Stimulated activated CD8-positive, alpha-beta memory T cell treated with anti-CD3 and anti-CD28 coated beads, Interleukin-4, amount 100 ng/mL, for 4 hours (primary cell): ENCODE results near the gene MYBPC1.
"Not testable (repeated sequence)": the region's sequence is repeated elsewhere in the genome, so short reads cannot be mapped to it uniquely, and the experiment has no call there.

Experiments
- DNase-seq, 2 donors: peaks; one replicate each; pipeline ENCODE4 v3.0.0-alpha.2; 2020; ENCODE audit warnings: low read depth in 2 of 2, low spot score in 1 of 2

The MYBPC1 gene

DNA sequence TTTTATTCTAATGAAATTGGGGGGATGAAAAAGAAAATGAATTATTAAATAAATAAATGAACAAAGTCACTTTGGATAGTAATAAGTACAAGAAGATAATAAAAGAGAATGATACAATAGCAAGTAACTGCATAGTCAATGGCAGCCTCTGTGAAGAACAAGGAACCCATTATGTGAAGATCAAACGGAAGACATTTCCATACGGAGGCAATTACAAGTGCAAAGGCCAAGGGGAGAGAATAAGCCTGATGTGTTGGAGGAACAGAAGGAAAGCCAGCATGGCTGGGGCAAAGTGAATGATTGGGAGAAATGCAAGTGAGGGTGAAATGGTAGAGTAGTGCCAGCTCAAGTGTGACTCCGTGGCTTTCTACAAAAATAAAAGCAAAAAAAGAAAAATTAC is 58.7 kb downstream of the MYBPC1 start:
- DNase-seq: no peak

DNA sequence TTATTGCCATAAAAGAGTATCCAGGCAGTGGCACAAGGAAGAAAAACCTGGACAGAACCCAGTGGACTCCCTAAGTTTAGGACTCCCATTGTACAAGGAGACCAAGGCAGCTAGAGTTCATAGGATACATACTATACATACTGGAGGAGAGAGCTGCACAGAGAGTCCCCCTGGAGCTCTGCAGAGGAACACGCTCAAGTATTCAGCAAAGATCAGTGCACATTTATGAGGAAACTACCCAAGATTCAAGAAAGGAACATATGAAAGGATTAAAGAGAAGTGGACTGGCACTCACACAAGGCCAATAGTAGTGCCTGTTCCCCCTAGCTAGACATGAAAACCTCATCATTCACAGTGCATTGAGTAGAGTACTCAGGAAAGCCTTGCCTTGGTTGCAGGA is 59.7 kb downstream of the MYBPC1 start:
- DNase-seq: no peak

DNA sequence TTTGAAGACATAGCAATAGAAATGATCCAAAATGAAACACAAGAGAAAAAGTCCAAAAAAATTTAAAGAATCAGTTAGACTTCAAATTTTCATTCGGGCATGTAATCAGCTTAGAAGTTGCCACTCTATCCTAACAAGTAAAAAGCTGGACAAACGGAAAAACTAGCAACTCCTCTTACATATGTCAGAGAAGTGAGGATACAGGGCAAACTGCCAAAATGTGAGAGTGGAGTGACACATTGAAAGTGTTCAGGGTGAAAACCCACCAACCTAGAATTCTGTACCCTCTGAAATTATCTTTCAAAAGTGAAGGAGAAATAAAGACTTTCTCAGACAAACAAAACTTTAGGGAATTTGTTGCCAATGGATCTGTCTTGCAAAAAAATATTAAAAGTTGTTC is 60.6 kb downstream of the MYBPC1 start:
- DNase-seq: no peak

DNA sequence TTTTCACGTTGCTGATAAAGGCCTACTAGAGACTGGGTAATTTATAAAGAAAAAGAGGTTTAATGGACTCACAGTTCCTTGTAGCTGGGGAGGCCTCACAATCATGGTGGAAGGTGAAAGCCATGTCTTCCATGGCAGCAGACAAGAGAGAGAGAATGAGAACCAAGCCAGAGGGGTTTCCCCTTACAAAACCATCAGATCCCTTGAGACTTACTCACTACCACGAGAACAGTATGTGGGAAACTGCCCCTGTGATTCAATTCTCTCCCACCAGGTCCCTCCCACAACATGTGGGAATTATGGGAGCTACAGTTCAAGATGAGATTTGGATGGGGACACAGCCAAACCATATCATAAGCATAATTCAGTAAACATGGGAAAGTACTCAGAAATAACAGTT is 65.9 kb downstream of the MYBPC1 start:
- not testable (repeated sequence) for DNase-seq

GRCh38 chr12:101663298-101663697 is 68.5 kb downstream of the MYBPC1 start:
- DNase-seq: no peak

GRCh38 chr12:101664992-101665391 is 70.2 kb downstream of the MYBPC1 start:
- DNase-seq: no peak

- no peak for DNase-seq
Measured at GRCh38 chr12:101666052-101666728, 71.4 kb downstream of the MYBPC1 start.

DNA sequence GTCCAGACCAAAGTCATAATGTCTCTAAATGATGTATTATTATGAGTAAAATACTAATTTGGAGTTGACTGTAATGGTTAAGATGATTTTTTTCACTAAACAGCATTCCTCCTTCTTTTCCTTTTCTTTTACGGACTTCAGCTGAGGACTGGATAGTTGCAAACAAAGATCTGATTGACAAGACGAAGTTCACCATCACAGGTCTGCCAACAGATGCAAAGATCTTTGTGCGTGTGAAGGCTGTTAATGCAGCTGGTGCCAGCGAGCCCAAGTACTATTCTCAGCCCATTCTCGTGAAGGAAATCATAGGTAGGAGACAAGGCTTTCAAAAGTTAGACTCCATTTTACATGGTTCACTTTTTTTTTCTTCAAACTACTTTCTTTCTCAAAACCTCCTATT is 72.8 kb downstream of the MYBPC1 start:
- DNase-seq: no peak

DNA sequence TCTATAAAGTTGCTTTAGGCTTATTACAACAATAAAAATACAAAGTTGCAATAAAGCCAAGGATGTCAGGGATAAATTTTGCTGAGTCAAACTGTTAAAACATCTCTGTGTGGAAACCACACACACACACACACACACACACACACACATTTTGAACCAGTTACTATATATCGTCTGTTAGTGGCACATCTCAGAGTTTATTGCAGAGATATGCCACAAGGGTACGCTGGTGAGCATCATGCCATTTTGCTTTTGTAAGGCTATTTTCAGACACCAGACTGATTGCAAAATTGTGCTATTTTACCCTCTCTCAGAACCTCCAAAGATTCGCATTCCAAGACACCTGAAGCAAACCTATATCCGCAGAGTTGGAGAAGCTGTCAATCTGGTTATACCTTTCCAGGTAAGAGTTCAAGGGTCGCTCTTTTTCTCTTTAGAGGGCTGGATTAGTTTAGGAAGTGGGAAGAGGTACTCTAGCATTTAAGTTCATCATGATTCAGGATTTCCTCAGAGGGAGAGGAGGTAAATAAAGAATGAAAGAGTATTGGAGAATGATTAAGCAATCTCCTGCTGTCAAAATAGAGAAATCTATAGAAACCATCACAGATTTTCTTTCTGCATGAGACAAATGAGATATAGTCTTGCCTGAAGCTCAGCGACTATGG is 75.4 kb downstream of the MYBPC1 start:
- no peak for DNase-seq

GRCh38 chr12:101671157-101671791 is 76.5 kb downstream of the MYBPC1 start:
- no peak for DNase-seq

- no peak for DNase-seq
Measured at GRCh38 chr12:101671833-101672232, 77.1 kb downstream of the MYBPC1 start.

- no peak for DNase-seq
Measured at GRCh38 chr12:101675555-101675954, 80.8 kb downstream of the MYBPC1 start.

DNA sequence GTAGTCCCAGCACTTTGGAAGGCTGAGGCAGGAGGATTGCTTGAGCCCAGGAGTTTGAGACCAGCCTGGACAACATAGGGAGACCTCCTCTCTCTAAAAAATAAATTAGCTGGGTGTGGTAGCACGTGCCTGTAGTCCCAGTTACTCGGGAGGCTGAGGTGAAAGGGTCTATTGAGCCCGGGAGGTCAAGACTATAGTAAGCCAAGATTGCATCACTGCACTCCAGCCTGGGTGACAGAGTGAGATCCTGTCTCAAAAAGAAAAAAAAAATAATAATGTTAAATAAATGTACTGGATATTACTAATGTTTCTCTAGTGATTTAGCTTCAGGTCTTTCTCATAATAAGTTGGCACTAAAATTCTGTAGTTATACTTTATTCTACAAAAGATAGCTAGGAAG is 81.7 kb downstream of the MYBPC1 start:
- DNase-seq: not testable (repeated sequence)

- DNase-seq: no peak
Measured at GRCh38 chr12:101678081-101678480, 83.3 kb downstream of the MYBPC1 start.

DNA sequence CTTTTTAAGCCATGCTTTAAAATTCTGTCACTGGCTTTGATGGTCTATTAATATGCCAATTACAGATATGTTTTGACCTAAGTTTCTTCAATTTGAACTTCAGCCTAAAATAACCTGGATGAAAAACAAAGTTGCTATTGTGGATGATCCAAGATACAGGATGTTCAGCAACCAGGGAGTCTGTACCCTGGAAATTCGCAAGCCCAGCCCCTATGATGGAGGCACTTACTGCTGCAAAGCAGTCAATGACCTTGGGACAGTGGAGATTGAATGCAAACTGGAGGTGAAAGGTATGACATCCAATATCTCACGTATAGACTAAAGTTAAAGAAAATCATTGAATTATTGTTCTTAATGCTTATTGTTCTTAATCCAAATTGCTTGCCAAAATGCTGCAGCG is 85.5 kb downstream of the MYBPC1 start:
- no peak for DNase-seq

DNA sequence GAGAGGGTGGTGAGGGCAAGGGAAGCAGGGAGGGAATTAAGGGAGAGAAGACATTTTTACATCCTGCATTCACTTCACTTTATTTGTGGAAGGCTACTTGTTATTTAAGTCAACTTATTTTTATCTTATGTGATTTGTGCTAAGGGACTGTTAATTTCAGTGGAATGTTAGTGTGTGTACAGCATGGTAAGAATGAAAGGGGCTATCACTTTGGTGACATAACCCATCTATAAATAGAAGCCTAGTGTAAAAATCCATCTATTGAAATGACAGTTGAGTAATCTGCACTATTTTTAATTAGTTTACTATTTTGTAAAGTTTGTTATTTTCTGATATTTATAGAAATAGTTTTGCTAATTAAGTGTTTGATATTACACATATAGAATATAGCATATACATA is 85.9 kb downstream of the MYBPC1 start:
- no peak for DNase-seq

GRCh38 chr12:101681627-101682026 is 86.9 kb downstream of the MYBPC1 start:
- DNase-seq: not testable (repeated sequence)

GRCh38 chr12:101685092-101685491 is 90.3 kb downstream of the MYBPC1 start:
- DNase-seq: no peak

DNA sequence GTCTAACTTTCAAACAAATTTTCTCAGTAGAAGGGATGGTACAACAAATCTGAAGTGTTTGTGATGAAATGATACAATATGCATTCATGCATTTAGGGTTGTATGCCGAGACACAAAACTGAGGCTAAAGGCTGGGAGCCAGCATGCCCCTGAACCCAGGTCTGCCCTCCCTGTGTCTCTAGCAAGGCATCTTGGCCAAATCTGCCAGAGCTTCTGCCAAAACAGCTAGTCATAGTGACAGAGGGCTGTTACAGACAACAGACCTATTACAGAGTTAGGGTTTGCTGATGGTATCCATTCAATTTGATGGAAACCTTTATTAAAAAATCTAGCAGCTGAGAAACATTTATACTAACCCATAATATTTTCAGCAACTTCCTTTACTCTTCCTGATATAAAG is 91.4 kb downstream of the MYBPC1 start:
- no peak for DNase-seq

- no peak for DNase-seq
Measured at GRCh38 chr12:101690544-101691098, 95.8 kb downstream of the MYBPC1 start.

DNA sequence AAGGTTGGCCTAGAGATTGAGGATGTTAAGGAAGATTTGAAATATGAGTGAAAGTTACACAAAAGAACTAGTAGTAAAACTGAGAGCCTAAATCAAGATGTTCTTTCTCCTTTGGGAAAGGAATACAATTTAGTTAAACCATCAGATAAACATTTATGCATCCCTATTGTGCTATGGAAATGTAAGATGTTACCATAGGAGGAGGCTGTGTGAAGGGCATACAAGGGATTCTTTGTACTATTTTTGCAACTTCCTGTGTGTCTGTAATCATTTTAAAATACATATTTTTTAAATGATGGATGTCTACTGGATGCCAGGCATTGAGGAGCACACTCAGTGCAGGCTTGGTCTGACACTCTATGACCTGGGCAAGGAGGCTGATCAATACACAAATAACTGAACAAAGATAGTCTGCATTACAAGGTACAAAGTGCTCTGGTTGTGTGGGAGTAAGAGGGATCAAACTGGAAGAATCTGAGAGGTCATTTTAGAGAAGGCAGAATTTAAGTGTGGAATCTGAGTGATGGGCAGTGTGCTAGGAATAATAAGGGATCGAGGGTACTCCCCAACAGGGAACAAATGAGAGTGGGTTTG is 96.8 kb downstream of the MYBPC1 start:
- no peak for DNase-seq
